Ovary (tissue), 3 donors: Measurements from ENCODE around the gene SLC1A2.

Experiments
- EP300 ChIP-seq: sonication (generic); formaldehyde crosslinking; IDR thresholded peaks from one replicate; pipeline ENCODE4 v1.6.1; 2017; ENCODE audit warnings: antibody characterized with exemption
- POLR2A ChIP-seq: fragments of 450-650 bp; IDR thresholded peaks from one replicate; pipeline ENCODE4 v1.6.1; 2017; ENCODE audit warnings: antibody characterized with exemption, mild to moderate bottlenecking, moderate library complexity
- TF ChIP-seq, protein P1 (sequence below), 3 donors: fragments of 450-650 bp in 2 of 3; fragments of 200-600 bp in 1 of 3; IDR thresholded peaks; one replicate each; pipeline versions ENCODE4 v1.5.1 to v1.8.0; 2016 to 2022; ENCODE audit warnings: antibody characterized with exemption in 3 of 3, mild to moderate bottlenecking in 1 of 3
- donor health status: DM: no; HTN: no; CAD: no.

GRCh38 chr11:35326266-35326879 lies 93.0 kb downstream of the SLC1A2 start:
- TF ChIP-seq, protein P1, sequence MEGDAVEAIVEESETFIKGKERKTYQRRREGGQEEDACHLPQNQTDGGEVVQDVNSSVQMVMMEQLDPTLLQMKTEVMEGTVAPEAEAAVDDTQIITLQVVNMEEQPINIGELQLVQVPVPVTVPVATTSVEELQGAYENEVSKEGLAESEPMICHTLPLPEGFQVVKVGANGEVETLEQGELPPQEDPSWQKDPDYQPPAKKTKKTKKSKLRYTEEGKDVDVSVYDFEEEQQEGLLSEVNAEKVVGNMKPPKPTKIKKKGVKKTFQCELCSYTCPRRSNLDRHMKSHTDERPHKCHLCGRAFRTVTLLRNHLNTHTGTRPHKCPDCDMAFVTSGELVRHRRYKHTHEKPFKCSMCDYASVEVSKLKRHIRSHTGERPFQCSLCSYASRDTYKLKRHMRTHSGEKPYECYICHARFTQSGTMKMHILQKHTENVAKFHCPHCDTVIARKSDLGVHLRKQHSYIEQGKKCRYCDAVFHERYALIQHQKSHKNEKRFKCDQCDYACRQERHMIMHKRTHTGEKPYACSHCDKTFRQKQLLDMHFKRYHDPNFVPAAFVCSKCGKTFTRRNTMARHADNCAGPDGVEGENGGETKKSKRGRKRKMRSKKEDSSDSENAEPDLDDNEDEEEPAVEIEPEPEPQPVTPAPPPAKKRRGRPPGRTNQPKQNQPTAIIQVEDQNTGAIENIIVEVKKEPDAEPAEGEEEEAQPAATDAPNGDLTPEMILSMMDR (IDR thresholded peaks at IDR 0.05): no peak
- TF ChIP-seq EP300 (no peak), POLR2A (no peak)
